ENCODE data around the gene ISG15.

GRCh38 chr1:967466-968343 lies 45.6 kb upstream of the ISG15 start:
- no peak for TF ChIP-seq CTCF (IDR thresholded peaks at IDR 0.05)
- no peak for TF ChIP-seq POLR2A (IDR thresholded peaks at IDR 0.05)

Measured in Peyer's patch (tissue), 4 donors.